IMR-90 (cell line): ENCODE data around the gene DDX59.

Source experiments
- CEBPB ChIP-seq: IDR thresholded peaks from 2 replicates; pipeline ENCODE4 v1.6.1; 2012; ENCODE audit warnings: low read depth, low read length, improper control_type of control experiment
- CTCF ChIP-seq: conservative IDR thresholded peaks from 2 replicates; pipeline ENCODE4 v1.5.1; 2012; ENCODE audit warnings: mild to moderate bottlenecking, low read depth, low read length, improper control_type of control experiment
- ELK1 ChIP-seq: fragments of 150-350 bp; IDR thresholded peaks from 2 replicates; pipeline ENCODE4 v1.6.1; 2016; ENCODE audit warnings: low read depth, mild to moderate bottlenecking, low read length, moderate library complexity, borderline replicate concordance
- FOS ChIP-seq: fragments of 150-350 bp; IDR thresholded peaks from 2 replicates; pipeline ENCODE4 v1.6.1; 2016; ENCODE audit warnings: low read depth, low read length
- MXI1 ChIP-seq: IDR thresholded peaks from 2 replicates; pipeline ENCODE4 v1.6.1; 2012; ENCODE audit warnings: low read depth, mild to moderate bottlenecking, low read length, moderate library complexity, borderline replicate concordance
- NFE2L2 ChIP-seq: fragments of 150-350 bp; IDR thresholded peaks from 2 replicates; pipeline ENCODE4 v1.6.1; 2016; ENCODE audit warnings: low read depth, mild to moderate bottlenecking, low read length
- POLR2A ChIP-seq: IDR thresholded peaks from 2 replicates; pipeline ENCODE4 v1.6.1; 2012; ENCODE audit warnings: mild to moderate bottlenecking, low read depth, low read length
- RAD21 ChIP-seq: IDR thresholded peaks from 2 replicates; pipeline ENCODE4 v1.6.1; 2012; ENCODE audit warnings: low read length, improper control_type of control experiment
- RFX5 ChIP-seq: IDR thresholded peaks from 2 replicates; pipeline ENCODE4 v1.8.0; 2012; ENCODE audit warnings: low read depth, mild to moderate bottlenecking, low read length, moderate library complexity
- SMC3 ChIP-seq: fragments of 150-350 bp; IDR thresholded peaks from 2 replicates; pipeline ENCODE4 v1.6.1; 2016; ENCODE audit warnings: low read depth, mild to moderate bottlenecking, antibody characterized with exemption, low read length, moderate library complexity
- USF2 ChIP-seq: fragments of 150-350 bp; IDR thresholded peaks from 2 replicates; pipeline ENCODE4 v1.6.1; 2017; ENCODE audit warnings: mild to moderate bottlenecking, antibody characterized with exemption, low read length, low read depth

- TF ChIP-seq CTCF, result no peak
- no peak for TF ChIP-seq FOS
- TF ChIP-seq POLR2A, result no peak
- no peak for TF ChIP-seq SMC3
- no peak for TF ChIP-seq RFX5
- no peak for TF ChIP-seq USF2
- no peak for TF ChIP-seq RAD21
- TF ChIP-seq ELK1, result no peak
- no peak for TF ChIP-seq NFE2L2
- no peak for TF ChIP-seq MXI1
- no peak for TF ChIP-seq CEBPB
Measured at GRCh38 chr1:200708161-200708560, 38.5 kb upstream of the DDX59 start.
